Ramos (cell line): Measurements from ENCODE around the gene CALD1.

Experiments used
- in situ Hi-C: fragments of 300-500 bp; cut with MboI; formaldehyde crosslinking; loops from one replicate; pipeline ENCODE4 v1.14.3; 2022; ENCODE audit warnings: low sequenced_read_pairs; ENCODE audit not compliant: unreplicated experiment

CALD1 gene

GRCh38 chr7:134778941-134779740 is at the start of gene CALD1:
CALD1 (plus strand) TSS chr7:134779634; CDS start chr7:134867734, 88,100 bp downstream.
- in situ Hi-C loops: no loop called here

GRCh38 chr7:134729895-134730294 is 49.5 kb upstream of the CALD1 start:
- in situ Hi-C loops: no loop called here

- in situ Hi-C loops: no loop called here
These were observed 49.0 kb upstream of the CALD1 start for GRCh38 chr7:134730411-134730829.

GRCh38 chr7:134731616-134732015 is 47.8 kb upstream of the CALD1 start:
- in situ Hi-C loops: no loop called here

GRCh38 chr7:134732728-134733127 is 46.7 kb upstream of the CALD1 start:
- in situ Hi-C loops: no loop called here

- in situ Hi-C loops: no loop called here
These were observed 43.1 kb upstream of the CALD1 start for GRCh38 chr7:134736381-134736780.

- in situ Hi-C loops: no loop called here
These were observed 41.7 kb upstream of the CALD1 start for GRCh38 chr7:134737566-134738345.

- in situ Hi-C loops: no loop called here
These were observed 40.1 kb upstream of the CALD1 start for GRCh38 chr7:134739362-134739761.

GRCh38 chr7:134740376-134740775 is 39.1 kb upstream of the CALD1 start:
- in situ Hi-C loops: no loop called here

GRCh38 chr7:134741907-134742635 is 37.4 kb upstream of the CALD1 start:
- in situ Hi-C loops: no loop called here

GRCh38 chr7:134742688-134743350 is 36.6 kb upstream of the CALD1 start:
- in situ Hi-C loops: no loop called here

GRCh38 chr7:134744569-134744968 is 34.9 kb upstream of the CALD1 start:
- in situ Hi-C loops: no loop called here

- in situ Hi-C loops: no loop called here
These were observed 32.1 kb upstream of the CALD1 start for GRCh38 chr7:134747326-134747725.

- in situ Hi-C loops: loop anchor here (10.0 kb wide), 1 partner anchor 116 kb away; no protein-coding TSS in a partner anchor
These were observed 29.1 kb upstream of the CALD1 start for GRCh38 chr7:134750083-134751062.

- in situ Hi-C loops: loop anchor here (10.0 kb wide), 1 partner anchor 117 kb away; no protein-coding TSS in a partner anchor
These were observed 27.3 kb upstream of the CALD1 start for GRCh38 chr7:134752006-134752760.

GRCh38 chr7:134755422-134756022 is 23.9 kb upstream of the CALD1 start:
- in situ Hi-C loops: loop anchor here (10.0 kb wide), 1 partner anchor 121 kb away; no protein-coding TSS in a partner anchor

- in situ Hi-C loops: loop anchor here (10.0 kb wide), 1 partner anchor 123 kb away; no protein-coding TSS in a partner anchor
These were observed 21.5 kb upstream of the CALD1 start for GRCh38 chr7:134757938-134758337.

GRCh38 chr7:134758981-134759380 is 20.5 kb upstream of the CALD1 start:
- in situ Hi-C loops: loop anchor here (10.0 kb wide), 1 partner anchor 124 kb away; no protein-coding TSS in a partner anchor
